Suppressor macrophage treated with lipopolysaccharide for 4 hours (primary cell): ENCODE measurements around the gene SSBP3.

Experiments used
- DNase-seq: peaks from one replicate; pipeline ENCODE4 v3.0.0-alpha.2; 2020

The SSBP3 gene

GRCh38 chr1:54204199-54204598 lies 202.0 kb downstream of the SSBP3 start:
- DNase-seq = no peak

DNA sequence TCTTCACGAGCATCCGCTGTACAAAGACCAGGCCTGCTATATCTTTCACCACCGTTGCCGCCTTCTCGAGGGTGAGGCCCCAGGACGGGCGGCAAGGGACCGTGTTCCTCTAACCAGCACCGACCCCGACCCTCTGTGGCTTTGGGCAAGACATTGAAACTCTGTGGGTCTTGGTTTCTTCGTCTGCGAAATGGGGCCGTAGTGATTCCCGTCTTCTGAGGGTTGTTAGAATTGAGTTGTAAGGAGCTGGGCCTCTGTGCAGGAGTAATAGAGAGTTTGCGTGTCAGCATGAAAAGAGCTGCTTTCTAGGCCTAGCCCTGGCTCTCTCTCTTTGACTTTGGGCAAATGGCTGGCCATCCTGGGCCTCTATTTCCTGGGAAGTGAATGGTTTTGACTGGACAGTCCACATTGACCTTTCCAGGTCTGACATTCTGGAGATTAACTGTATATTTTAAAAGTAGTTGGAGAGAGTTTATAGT lies 205.6 kb downstream of the SSBP3 start:
- DNase-seq = no peak

DNA sequence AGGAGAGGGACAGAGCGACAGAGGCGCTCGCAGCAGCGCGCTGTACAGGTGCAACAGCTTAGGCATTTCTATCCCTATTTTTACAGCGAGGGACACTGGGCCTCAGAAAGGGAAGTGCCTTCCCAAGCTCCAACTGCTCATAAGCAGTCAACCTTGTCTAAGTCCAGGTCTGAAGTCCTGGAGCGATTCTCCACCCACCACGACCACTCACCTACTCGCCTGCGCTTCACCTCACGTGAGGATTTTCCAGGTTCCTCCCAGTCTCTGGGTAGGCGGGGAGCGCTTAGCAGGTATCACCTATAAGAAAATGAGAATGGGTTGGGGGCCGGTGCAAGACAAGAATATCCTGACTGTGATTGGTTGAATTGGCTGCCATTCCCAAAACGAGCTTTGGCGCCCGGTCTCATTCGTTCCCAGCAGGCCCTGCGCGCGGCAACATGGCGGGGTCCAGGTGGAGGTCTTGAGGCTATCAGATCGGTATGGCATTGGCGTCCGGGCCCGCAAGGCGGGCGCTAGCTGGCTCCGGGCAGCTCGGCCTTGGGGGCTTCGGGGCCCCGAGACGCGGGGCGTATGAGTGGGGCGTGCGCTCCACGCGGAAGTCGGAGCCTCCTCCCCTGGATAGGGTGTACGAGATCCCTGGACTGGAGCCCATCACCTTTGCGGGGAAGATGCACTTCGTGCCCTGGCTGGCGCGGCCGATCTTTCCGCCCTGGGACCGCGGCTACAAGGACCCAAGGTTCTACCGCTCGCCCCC lies 206.3 kb downstream of the SSBP3 start, which contains the start of the genes CYB5RL and MRPL37:
Gene CYB5RL (minus strand): TSS at position 266 of the 754 bp plus-strand sequence. CDS start 4,414 bp downstream, outside the sequence.
Gene MRPL37 (plus strand): TSS at position 403 of the 754 bp plus-strand sequence. CDS start 77 bp downstream, at position 480.
- DNase-seq = peak; percentile 95

- peak; percentile 19 for DNase-seq
Observed at GRCh38 chr1:54199151-54199764, 206.9 kb downstream of the SSBP3 start.

- DNase-seq = no peak
Observed at GRCh38 chr1:54193453-54193852, 212.7 kb downstream of the SSBP3 start.

- DNase-seq = no peak
Observed at GRCh38 chr1:54191525-54191924, 214.7 kb downstream of the SSBP3 start.

DNA sequence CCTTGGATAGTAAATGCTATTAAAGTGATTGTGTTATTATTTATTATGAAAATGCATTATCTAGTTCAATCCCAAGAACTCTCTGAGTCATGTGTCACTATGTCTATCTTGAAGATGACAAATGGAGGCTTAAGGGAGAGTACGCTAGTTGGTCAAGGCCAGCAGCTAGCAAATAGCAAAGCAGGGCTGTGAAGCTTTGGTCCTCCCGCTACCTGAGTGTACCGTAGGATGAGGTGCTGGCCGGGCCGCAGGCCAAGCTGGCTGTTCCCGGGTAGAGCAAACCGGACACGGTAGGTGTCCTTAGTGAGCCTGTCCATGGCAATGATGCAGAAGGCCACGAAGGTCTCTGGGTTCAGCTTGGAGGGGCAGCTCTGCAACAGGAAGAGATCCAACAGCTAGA lies 215.7 kb downstream of the SSBP3 start:
- no peak for DNase-seq

DNA sequence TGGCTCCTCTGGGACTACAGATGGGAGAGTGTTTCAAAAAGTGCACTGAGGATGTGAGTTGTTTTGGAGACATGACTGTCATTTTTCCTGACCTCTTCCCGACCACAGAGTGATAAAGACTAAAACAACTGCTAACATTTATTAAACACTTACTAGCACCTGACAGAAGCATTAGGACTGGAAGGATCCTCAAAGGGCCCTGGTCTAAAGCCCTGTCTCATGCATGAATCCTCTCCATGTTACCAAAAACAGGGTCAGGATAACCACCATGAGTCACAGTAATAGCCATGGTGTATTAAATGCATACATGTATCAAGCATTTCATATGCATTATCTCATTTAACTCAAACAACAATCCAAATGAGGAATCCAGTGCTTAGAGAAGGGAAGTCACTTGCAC lies 217.9 kb downstream of the SSBP3 start:
- no peak for DNase-seq

GRCh38 chr1:54186056-54186455 lies 220.1 kb downstream of the SSBP3 start:
- DNase-seq = no peak

DNA sequence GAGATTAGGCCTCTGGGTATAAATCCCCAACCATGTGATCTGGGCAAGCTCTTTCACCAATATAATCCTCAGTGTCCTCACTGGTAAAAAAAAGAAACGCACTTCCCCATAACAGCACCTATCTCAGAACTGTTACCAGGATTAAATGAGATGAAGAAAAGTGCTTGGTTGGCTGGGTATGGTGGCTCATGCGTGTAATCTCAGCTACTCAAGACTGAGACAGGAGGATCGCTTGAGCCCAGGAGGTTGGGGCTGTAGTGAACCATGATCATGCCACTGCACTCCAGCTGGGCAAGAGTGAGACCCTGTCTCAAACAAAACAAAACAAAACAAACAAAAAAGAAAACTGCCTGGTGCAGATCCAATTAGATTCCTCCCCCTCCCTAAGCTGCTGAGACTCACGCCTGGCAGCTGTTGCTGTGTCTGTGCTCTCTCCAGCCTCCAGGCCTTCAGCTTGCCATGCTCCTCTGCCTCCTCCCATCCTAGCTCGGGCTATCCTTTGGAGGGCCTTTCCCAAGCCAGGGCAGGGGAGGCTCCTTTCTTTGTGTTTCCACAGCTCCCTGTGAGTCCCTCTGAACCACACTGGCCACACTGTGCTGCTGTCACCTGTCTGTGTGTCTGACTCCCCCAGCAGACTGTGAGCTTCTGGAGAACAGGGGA lies 225.4 kb downstream of the SSBP3 start:
- no peak for DNase-seq

- DNase-seq = no peak
Observed at GRCh38 chr1:54178296-54179070, 227.7 kb downstream of the SSBP3 start.

GRCh38 chr1:54177726-54178125 lies 228.5 kb downstream of the SSBP3 start:
- no peak for DNase-seq

DNA sequence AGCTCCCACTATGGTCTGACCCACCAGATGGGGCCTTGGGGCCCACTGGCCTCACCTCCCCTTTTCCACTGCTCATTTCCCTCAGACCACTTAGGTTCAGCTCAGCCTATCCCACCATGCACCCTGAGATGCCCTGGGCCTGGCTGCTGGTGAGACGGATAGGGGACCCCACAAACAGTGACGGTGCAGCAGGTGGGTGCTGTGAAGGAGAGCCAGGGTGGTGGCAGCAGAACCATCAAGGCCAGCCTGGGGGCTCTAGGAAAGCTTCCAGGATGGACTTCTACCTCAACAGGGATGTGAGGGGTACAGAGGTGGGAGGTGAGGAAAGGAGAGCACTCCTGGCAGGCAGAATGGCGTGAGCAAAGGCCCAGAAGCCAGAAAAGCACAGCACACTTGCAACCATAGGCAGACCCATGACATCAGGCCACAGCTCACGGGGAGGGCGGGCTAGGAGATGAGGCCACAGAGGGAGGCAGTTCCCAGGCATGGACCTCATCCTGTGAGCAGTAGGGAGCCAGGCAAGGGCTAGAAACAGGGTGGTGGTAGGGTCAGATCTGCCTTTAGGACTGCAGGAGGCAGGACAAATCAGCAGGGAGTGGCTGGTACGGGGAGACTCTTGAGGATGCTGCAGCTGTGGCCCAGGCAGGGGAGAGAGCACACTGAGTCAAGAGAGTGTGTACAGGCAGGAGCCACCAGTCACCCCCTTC lies 229.4 kb downstream of the SSBP3 start:
- DNase-seq = no peak
